ENCODE measurements around the gene LTBP2. TPM values are rescaled to one million over a fixed set of nuclear protein-coding genes. Genes with fewer than 3 reads are reported as not detected.

The LTBP2 gene
- polyA plus RNA-seq, 1 donor from 2014 or later, result 0.33 TPM

- Histone ChIP-seq H3K27me3 (ENCODE audit: insufficient read depth, low read depth, low read length) (no peaks in the 10 kb centered on the region), H3K9ac (ENCODE audit: low read length) (no peak overlapping the region), H3K79me2 (replicated peaks; ENCODE audit: insufficient read depth, low read length) (no peaks in the 10 kb centered on the region), H4K20me1 (ENCODE audit: insufficient read depth) (no peaks in the 10 kb centered on the region), H3F3A (ENCODE audit: insufficient read depth, low read length, poor library complexity, severe bottlenecking) (no peaks in the 10 kb centered on the region), H3K9me2 (ENCODE audit: insufficient read depth, low read length) (no peaks in the 10 kb centered on the region), H3K4me2 (ENCODE audit: low read length) (no peak overlapping the region), H2AFZ (ENCODE audit: low read depth, low read length) (no peak overlapping the region), H3K27ac (ENCODE audit: low read length) (no peak overlapping the region), H3K9me3 (ENCODE audit: low read length) (no peaks in the 10 kb centered on the region), H3K4me3 (ENCODE audit: low read length) (no peak overlapping the region), H3K36me3 (ENCODE audit: insufficient read depth, low read length) (no peaks in the 10 kb centered on the region)
- TF ChIP-seq TAF1 (IDR thresholded peaks at IDR 0.05; ENCODE audit: low read depth), result no peak
- no peak for TF ChIP-seq MXI1 (conservative IDR thresholded peaks at IDR 0.05; ENCODE audit: poor library complexity, severe bottlenecking)
- TF ChIP-seq CTCF (IDR thresholded peaks at IDR 0.05; ENCODE audit: poor library complexity, severe bottlenecking), result no peak
- TF ChIP-seq SMC3 (conservative IDR thresholded peaks at IDR 0.05; ENCODE audit: poor library complexity), result no peak
- TF ChIP-seq EP300 (conservative IDR thresholded peaks at IDR 0.05; ENCODE audit: poor library complexity, severe bottlenecking), result no peak
- TF ChIP-seq RAD21 (conservative IDR thresholded peaks at IDR 0.05), result no peak
- no peak for TF ChIP-seq EZH2 (IDR thresholded peaks at IDR 0.05; ENCODE audit: borderline replicate concordance, insufficient read depth, low read length, poor library complexity, severe bottlenecking)
- TF ChIP-seq POLR2AphosphoS5 (IDR thresholded peaks at IDR 0.05), result no peak
- no peak for TF ChIP-seq REST (IDR thresholded peaks at IDR 0.05; ENCODE audit: borderline replicate concordance)
These were observed 81.0 kb downstream of the LTBP2 start for GRCh38 chr14:74531006-74531405.

GRCh38 chr14:74528886-74529285 lies 83.2 kb downstream of the LTBP2 start:
- H3K9ac ChIP-seq (ENCODE audit: low read length), result no peak overlapping the region
- H3K9me2 ChIP-seq (ENCODE audit: insufficient read depth, low read length), result no peaks in the 10 kb centered on the region
- H4K20me1 ChIP-seq (ENCODE audit: insufficient read depth), result no peaks in the 10 kb centered on the region
- no peaks in the 10 kb centered on the region for H3F3A ChIP-seq (ENCODE audit: insufficient read depth, low read length, poor library complexity, severe bottlenecking)
- TF ChIP-seq RAD21 (conservative IDR thresholded peaks at IDR 0.05) (no peak), REST (IDR thresholded peaks at IDR 0.05; ENCODE audit: borderline replicate concordance) (no peak), POLR2AphosphoS5 (IDR thresholded peaks at IDR 0.05) (no peak), CTCF (IDR thresholded peaks at IDR 0.05; ENCODE audit: poor library complexity, severe bottlenecking) (no peak), SMC3 (conservative IDR thresholded peaks at IDR 0.05; ENCODE audit: poor library complexity) (no peak), MXI1 (conservative IDR thresholded peaks at IDR 0.05; ENCODE audit: poor library complexity, severe bottlenecking) (no peak), TAF1 (IDR thresholded peaks at IDR 0.05; ENCODE audit: low read depth) (no peak), EP300 (conservative IDR thresholded peaks at IDR 0.05; ENCODE audit: poor library complexity, severe bottlenecking) (no peak), EZH2 (IDR thresholded peaks at IDR 0.05; ENCODE audit: borderline replicate concordance, insufficient read depth, low read length, poor library complexity, severe bottlenecking) (no peak)
- no peaks in the 10 kb centered on the region for H3K79me2 ChIP-seq (replicated peaks; ENCODE audit: insufficient read depth, low read length)
- no peak overlapping the region for H3K4me3 ChIP-seq (ENCODE audit: low read length)
- H3K4me2 ChIP-seq (ENCODE audit: low read length), result no peak overlapping the region
- H2AFZ ChIP-seq (ENCODE audit: low read depth, low read length), result no peak overlapping the region
- H3K27me3 ChIP-seq (ENCODE audit: insufficient read depth, low read depth, low read length), result no peaks in the 10 kb centered on the region
- no peak overlapping the region for H3K27ac ChIP-seq (ENCODE audit: low read length)
- H3K9me3 ChIP-seq (ENCODE audit: low read length), result no peaks in the 10 kb centered on the region
- no peaks in the 10 kb centered on the region for H3K36me3 ChIP-seq (ENCODE audit: insufficient read depth, low read length)

Data from neural cell (in vitro differentiated cells).